ENCODE measurements around the gene COG5.
A peak's percentile ranks its signal among the peaks of the same experiment; 100 is the strongest.

Gene COG5

DNA sequence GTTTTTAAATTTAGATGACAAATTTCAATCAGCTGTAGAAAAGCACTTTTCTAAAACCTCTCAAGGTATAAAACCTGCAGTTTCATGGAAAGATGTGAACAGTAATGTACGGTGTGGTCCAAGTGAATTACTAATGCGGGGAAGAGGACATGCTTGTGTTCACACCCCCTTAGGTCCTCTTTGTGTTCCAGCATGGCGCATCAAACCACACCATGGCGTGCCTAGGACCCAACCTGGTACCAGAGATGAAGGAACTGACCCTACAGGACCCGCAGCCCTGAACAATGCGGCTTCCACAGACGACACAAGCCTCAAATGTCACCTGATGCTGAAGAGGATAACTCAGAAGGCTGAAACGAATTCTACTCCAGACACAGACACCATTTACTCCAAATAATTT, 175.1 kb downstream of the COG5 start:
- in situ Hi-C loops (cut with MboI; ENCODE audit: low pct_unique_long_range_greater_than_20kb, low sequenced_read_pairs, unreplicated experiment) = no loop called here
- DNase-seq (ENCODE audit: low spot score) = no peak
- TF ChIP-seq, protein P1, sequence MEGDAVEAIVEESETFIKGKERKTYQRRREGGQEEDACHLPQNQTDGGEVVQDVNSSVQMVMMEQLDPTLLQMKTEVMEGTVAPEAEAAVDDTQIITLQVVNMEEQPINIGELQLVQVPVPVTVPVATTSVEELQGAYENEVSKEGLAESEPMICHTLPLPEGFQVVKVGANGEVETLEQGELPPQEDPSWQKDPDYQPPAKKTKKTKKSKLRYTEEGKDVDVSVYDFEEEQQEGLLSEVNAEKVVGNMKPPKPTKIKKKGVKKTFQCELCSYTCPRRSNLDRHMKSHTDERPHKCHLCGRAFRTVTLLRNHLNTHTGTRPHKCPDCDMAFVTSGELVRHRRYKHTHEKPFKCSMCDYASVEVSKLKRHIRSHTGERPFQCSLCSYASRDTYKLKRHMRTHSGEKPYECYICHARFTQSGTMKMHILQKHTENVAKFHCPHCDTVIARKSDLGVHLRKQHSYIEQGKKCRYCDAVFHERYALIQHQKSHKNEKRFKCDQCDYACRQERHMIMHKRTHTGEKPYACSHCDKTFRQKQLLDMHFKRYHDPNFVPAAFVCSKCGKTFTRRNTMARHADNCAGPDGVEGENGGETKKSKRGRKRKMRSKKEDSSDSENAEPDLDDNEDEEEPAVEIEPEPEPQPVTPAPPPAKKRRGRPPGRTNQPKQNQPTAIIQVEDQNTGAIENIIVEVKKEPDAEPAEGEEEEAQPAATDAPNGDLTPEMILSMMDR (IDR thresholded peaks at IDR 0.05; ENCODE audit: extremely low read depth, insufficient read depth, missing control alignments) = no peak

DNA sequence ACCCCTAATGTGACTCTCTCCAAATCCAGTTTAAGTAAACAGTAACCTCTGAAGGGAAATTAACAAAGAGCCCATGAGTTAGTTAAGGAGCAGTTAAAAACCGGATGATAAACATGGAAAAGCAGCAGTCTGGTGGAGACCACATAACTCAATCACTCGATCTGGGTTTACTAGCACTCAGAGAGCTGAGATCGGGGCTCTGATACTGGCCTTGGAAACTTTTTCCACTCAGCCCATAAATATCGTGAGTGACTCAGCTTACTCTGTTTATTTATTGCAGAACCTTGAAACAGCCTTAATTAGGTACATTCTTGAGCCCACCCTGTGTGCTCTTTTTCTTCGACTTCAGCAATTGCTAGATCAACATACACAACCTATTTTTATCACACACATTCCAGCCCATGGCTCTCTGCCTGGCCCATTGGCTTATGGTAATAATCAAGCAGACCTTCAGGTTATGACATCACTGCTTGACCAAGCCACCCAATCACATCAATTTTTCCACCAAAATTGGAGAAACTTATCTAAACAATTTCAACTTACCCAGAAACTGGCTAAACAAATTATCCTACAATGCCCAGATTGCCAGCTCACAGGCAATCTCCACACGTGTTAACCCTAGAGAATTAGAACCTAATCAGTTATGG, 176.0 kb downstream of the COG5 start:
- in situ Hi-C loops (cut with MboI; ENCODE audit: low pct_unique_long_range_greater_than_20kb, low sequenced_read_pairs, unreplicated experiment) = no loop called here
- TF ChIP-seq, protein P1 (IDR thresholded peaks at IDR 0.05; ENCODE audit: extremely low read depth, insufficient read depth, missing control alignments) = no peak
- no peak for DNase-seq (ENCODE audit: low spot score)

DNA sequence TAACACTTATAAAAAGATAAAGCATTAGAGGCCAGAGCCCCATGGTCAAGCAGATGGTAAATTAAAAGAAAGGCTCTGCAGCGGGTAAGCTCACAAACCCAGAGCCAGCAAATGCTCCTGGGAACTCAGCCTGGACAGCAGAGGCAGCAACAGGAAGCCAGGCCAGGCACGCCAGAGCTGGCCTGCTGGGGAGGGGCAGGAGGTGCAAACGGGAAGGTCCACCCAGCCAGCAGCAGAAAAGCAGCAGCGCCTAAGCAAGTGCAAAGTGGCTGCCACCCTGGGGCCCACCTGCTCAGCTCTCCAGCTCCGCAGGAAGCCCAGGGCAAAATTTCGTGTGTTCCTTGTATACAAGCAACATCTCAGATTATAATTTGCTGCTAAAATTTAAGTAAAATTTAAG, 176.6 kb downstream of the COG5 start:
- DNase-seq (ENCODE audit: low spot score) = no peak
- in situ Hi-C loops (cut with MboI; ENCODE audit: low pct_unique_long_range_greater_than_20kb, low sequenced_read_pairs, unreplicated experiment) = no loop called here
- TF ChIP-seq, protein P1 (IDR thresholded peaks at IDR 0.05; ENCODE audit: extremely low read depth, insufficient read depth, missing control alignments) = no peak

DNA sequence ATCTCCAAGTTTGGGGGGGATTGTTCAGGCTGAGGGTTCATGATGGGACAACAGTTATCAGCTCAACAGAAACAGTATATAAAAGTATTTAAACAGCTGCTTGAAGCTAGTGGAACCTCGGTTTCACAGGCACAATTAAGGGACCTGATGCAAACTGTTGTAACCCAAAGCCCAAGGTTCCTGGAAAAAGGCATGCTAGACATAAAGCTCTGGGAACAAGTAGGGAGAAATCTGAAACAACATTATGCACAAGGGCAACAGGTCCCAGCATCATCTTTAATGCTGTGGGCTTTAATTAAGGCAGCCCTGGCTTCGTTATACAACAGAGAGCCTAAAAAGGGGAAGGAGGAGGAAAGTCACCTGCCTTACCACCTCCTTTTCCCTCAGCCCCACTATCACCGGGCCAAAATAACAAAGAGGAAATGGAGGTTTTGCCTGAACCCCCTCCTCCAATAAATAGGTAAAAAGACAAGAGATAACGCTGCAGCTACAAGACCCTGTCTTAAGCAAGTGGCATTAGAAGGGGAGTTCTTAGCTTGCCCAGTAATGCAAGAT, 177.1 kb downstream of the COG5 start:
- TF ChIP-seq, protein P1 (IDR thresholded peaks at IDR 0.05; ENCODE audit: extremely low read depth, insufficient read depth, missing control alignments) = no peak
- in situ Hi-C loops (cut with MboI; ENCODE audit: low pct_unique_long_range_greater_than_20kb, low sequenced_read_pairs, unreplicated experiment) = no loop called here
- no peak for DNase-seq (ENCODE audit: low spot score)

DNA sequence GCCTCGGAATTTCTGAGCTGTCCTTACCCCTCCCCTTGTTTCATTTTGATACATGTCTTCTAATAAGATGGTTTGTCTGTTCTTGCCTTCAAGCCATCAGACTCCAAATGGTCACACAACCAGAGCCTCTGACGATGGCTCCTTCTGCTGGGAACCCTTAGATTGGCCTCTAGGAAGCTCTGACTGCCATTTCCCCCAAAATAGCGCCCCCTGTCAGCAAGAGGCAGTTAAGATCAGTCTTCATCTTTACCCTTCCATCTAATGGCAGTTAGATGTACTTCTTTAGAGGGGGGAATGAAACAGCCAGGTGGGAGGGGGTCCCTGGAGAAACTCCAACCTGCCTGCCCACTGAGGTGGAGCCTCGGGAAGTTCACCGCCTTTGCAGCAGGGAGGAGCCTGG, 179.7 kb downstream of the COG5 start:
- TF ChIP-seq, protein P1 (IDR thresholded peaks at IDR 0.05; ENCODE audit: extremely low read depth, insufficient read depth, missing control alignments) = peak; percentile 37
- no peak for DNase-seq (ENCODE audit: low spot score)
- in situ Hi-C loops (cut with MboI; ENCODE audit: low pct_unique_long_range_greater_than_20kb, low sequenced_read_pairs, unreplicated experiment) = no loop called here

DNA sequence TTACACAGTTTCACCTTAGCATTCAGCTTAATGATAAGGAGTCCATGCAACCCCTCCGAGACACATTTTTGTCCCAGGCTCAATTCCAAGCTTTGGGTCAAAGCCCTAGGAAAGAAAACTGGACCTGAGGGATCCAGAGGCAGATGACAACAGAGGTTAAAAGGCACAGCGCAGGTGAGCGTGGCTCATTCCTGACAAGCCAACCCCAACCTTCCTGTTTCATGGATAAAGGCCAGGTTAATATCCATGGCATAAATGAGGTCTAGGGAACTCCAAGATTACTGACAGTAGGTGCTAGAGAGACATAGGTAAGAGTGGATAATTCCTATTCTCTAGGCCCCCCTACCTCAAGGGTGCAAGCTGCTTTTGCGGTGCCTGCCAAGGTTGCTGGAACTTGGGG, 180.5 kb downstream of the COG5 start:
- TF ChIP-seq, protein P1 (IDR thresholded peaks at IDR 0.05; ENCODE audit: extremely low read depth, insufficient read depth, missing control alignments) = no peak
- no peak for DNase-seq (ENCODE audit: low spot score)
- in situ Hi-C loops (cut with MboI; ENCODE audit: low pct_unique_long_range_greater_than_20kb, low sequenced_read_pairs, unreplicated experiment) = no loop called here

Data from GM13977 (cell line).